Measurements from ENCODE around the gene CACNA1D. TPM values are rescaled to one million over a fixed set of nuclear protein-coding genes. Genes with fewer than 3 reads are reported as not detected.

The CACNA1D gene
- not detected in 2 replicates for total RNA-seq

DNA sequence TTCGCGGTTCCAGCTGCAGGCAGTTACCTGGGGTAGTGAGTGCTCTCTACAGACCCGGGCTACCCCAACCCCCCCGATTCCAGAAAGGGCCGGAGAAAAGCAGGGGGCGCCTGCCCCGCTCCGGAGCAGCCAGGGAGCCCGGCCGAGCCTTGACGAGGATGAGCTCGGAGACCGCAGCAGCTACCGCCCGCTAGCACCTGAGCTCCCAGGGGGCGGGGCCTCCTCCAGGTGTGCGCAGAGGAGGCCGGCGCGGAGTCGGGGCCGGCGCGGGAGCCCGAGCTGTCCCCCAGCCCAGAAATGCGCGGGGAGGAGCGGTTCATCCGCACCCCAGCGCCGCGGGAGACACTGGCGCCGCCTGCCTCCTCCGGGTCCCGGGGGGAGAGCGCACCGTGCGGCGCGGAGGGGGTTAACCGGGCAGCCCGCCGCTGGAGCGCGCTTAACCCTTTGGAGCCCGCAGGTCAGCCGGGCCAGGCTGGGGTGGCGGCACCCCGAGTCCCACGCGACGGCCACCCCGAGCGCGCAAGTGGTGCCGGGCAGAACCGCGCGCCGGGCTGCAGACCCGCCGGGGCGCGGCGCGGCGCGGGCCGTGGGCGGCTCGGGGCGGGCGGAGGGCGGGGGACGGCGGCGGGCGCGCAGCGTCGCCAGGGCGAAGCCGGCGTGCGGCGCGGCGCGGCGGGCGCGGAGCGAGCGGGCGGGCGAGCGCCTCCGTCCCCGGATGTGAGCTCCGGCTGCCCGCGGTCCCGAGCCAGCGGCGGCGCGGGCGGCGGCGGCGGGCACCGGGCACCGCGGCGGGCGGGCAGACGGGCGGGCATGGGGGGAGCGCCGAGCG, at the start of gene CACNA1D:
Gene CACNA1D (plus strand): TSS at position 649 of the 829 bp plus-strand sequence. CDS start 556 bp downstream, outside the sequence.

DNA sequence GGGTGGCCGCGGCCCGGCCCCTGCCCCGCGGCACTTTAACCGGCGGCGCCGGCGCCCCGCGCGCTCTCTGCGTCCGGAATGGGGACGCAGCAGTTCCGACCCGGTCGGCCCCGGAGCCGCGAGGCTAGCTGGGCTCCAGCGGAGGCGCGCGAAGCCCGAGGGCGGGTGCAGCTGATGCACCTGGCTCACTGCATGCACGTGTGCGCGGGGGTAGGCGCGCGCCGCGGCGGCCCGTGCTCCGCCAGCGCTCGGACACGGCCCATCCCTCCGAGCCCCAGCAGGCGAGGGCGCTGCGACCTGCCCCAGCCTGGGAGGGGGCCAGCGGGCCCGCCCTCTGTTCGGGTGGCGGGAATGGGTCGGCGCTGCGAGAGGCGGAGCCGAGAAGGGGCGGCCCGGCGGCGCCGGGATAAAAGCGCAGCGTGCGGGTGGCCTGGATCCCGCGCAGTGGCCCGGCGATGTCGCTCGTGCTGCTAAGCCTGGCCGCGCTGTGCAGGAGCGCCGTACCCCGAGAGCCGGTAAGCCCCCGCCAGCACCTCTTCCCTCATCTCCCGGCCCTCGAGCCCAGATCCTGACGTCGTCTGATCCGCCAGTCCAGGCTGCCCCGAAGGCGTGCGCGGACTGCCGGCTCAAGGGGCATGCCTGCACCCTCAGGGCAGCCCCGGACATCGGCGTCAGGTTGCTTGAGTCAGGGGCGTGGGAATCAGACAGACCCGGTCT, 351.9 kb downstream of the CACNA1D start, which contains the start of the genes CHDH and IL17RB:
Gene CHDH (minus strand): TSS at position 286 of the 717 bp plus-strand sequence. CDS start 22,411 bp downstream, outside the sequence.
Gene IL17RB (plus strand): TSS at position 435 of the 717 bp plus-strand sequence. CDS start 21 bp downstream, at position 456.

Other genes with a start within 250 kb of the CACNA1D start
- gene TKT, start 238.6 kb upstream of the CACNA1D start, total RNA-seq: 578 and 751 TPM in 2 replicates
- gene DCP1A, start 147.1 kb upstream of the CACNA1D start, total RNA-seq: 8.1 and 9.6 TPM in 2 replicates

All from myometrial cell (primary cell).